Mesendoderm (in vitro differentiated cells): ENCODE data around the gene TPRG1.

Experiments used
- DNase-seq: peaks from one replicate; pipeline ENCODE4 v3.0.0; 2013
- H2AK5ac ChIP-seq: 2 replicates; pipeline ENCODE4 v1.6.1; 2013; ENCODE audit warnings: low read length, inconsistent platforms
- H2BK120ac ChIP-seq: 2 replicates; pipeline ENCODE4 v1.6.1; 2013; ENCODE audit warnings: low read depth, mild to moderate bottlenecking, low read length, moderate library complexity, mixed read lengths
- H2BK15ac ChIP-seq: replicated peaks from 2 replicates; pipeline ENCODE4 v1.6.1; 2013; ENCODE audit warnings: low read depth, mild to moderate bottlenecking, moderate library complexity
- H2BK5ac ChIP-seq: 2 replicates; pipeline ENCODE4 v1.6.1; 2013; ENCODE audit warnings: low read length, inconsistent platforms
- H3K18ac ChIP-seq: 2 replicates; pipeline ENCODE4 v1.6.1; 2013; ENCODE audit warnings: mild to moderate bottlenecking, low read length, mixed read lengths
- H3K23ac ChIP-seq: one replicate; pipeline ENCODE4 v1.6.1; 2013; ENCODE audit warnings: low read length
- H3K27ac ChIP-seq: 2 replicates; pipeline ENCODE4 v1.5.1; 2013; ENCODE audit warnings: low read depth, mild to moderate bottlenecking, inconsistent platforms, low read length, moderate library complexity
- H3K27me3 ChIP-seq: 2 replicates; pipeline ENCODE4 v1.6.1; 2013; ENCODE audit warnings: low read length, control low read depth, mild to moderate bottlenecking, inconsistent platforms; ENCODE audit not compliant: insufficient read depth, poor library complexity
- H3K36me3 ChIP-seq: 2 replicates; pipeline ENCODE4 v1.6.1; 2013; ENCODE audit warnings: low read length, inconsistent platforms; ENCODE audit not compliant: control insufficient read depth, insufficient read depth
- H3K4ac ChIP-seq: one replicate; pipeline ENCODE4 v1.6.1; 2013; ENCODE audit warnings: low read depth, mild to moderate bottlenecking, low read length, moderate library complexity
- H3K4me1 ChIP-seq: 2 replicates; pipeline ENCODE4 v1.6.1; 2013; ENCODE audit warnings: low read depth, low read length, inconsistent platforms; ENCODE audit not compliant: control insufficient read depth
- H3K4me2 ChIP-seq: 2 replicates; pipeline ENCODE4 v1.6.1; 2013; ENCODE audit warnings: low read length
- H3K4me3 ChIP-seq: 2 replicates; pipeline ENCODE4 v1.5.1; 2013; ENCODE audit warnings: mild to moderate bottlenecking, low read length
- H3K56ac ChIP-seq: one replicate; pipeline ENCODE4 v1.6.1; 2013; ENCODE audit warnings: low read length
- H3K79me1 ChIP-seq: 2 replicates; pipeline ENCODE4 v1.6.1; 2013; ENCODE audit warnings: low read length, inconsistent platforms
- H3K79me2 ChIP-seq: 2 replicates; pipeline ENCODE4 v1.6.1; 2013; ENCODE audit warnings: mild to moderate bottlenecking, low read length; ENCODE audit not compliant: control insufficient read depth, insufficient read depth
- H3K9ac ChIP-seq: 2 replicates; pipeline ENCODE4 v1.6.1; 2013; ENCODE audit warnings: low read length, inconsistent platforms
- H4K5ac ChIP-seq: one replicate; pipeline ENCODE4 v1.6.1; 2013; ENCODE audit warnings: low read length
- H4K8ac ChIP-seq: one replicate; pipeline ENCODE4 v1.6.1; 2013; ENCODE audit warnings: low read depth, mild to moderate bottlenecking, control low read depth, low read length, moderate library complexity
- WGBS: extraction: QIAGEN DNeasy Blood & Tissue Kit; methylation state at CpG from one replicate; pipeline ENCODE4 v1.1.7; 2013; ENCODE audit warnings: low lambda C conversion rate, missing lambda C conversion rate; ENCODE audit not compliant: insufficient coverage; ENCODE audit errors: extremely low coverage; 5-methylcytosine and 5-hydroxymethylcytosine counted together

Gene TPRG1

GRCh38 chr3:189338366-189338765, 166.6 kb downstream of the TPRG1 start:
- WGBS = no CpG with 5 or more reads among the region's 4 CpGs
- Histone ChIP-seq H2BK15ac (no peak overlapping the region), H3K36me3 (no peaks in the 10 kb centered on the region), H2BK5ac (no peak overlapping the region), H3K56ac (no peak overlapping the region), H3K79me2 (no peaks in the 10 kb centered on the region), H3K4me1 (no peaks in the 10 kb centered on the region), H2BK120ac (no peak overlapping the region), H3K4ac (no peak overlapping the region), H4K8ac (no peak overlapping the region), H4K5ac (no peak overlapping the region), H3K79me1 (no peaks in the 10 kb centered on the region), H3K18ac (no peak overlapping the region), H3K23ac (no peak overlapping the region), H3K9ac (no peak overlapping the region), H3K4me2 (no peak overlapping the region), H3K27me3 (no peaks in the 10 kb centered on the region), H2AK5ac (no peak overlapping the region), H3K4me3 (no peak overlapping the region), H3K27ac (no peak overlapping the region)
- DNase-seq = no peak

GRCh38 chr3:189339996-189340395, 168.2 kb downstream of the TPRG1 start:
- H3K9ac ChIP-seq = no peak overlapping the region
- no CpG with 5 or more reads among the region's 5 CpGs for WGBS
- H3K4me2 ChIP-seq = no peak overlapping the region
- H2BK120ac ChIP-seq = no peak overlapping the region
- H3K36me3 ChIP-seq = no peaks in the 10 kb centered on the region
- H3K27me3 ChIP-seq = no peaks in the 10 kb centered on the region
- H3K79me1 ChIP-seq = no peaks in the 10 kb centered on the region
- no peak overlapping the region for H3K23ac ChIP-seq
- no peak overlapping the region for H3K4ac ChIP-seq
- no peaks in the 10 kb centered on the region for H3K4me1 ChIP-seq
- no peak overlapping the region for H3K27ac ChIP-seq
- H3K18ac ChIP-seq = no peak overlapping the region
- no peak overlapping the region for H4K8ac ChIP-seq
- no peak overlapping the region for H2BK5ac ChIP-seq
- no peak overlapping the region for H3K4me3 ChIP-seq
- H3K56ac ChIP-seq = no peak overlapping the region
- H4K5ac ChIP-seq = no peak overlapping the region
- no peak overlapping the region for H2AK5ac ChIP-seq
- H3K79me2 ChIP-seq = no peaks in the 10 kb centered on the region
- no peak for DNase-seq
- H2BK15ac ChIP-seq = no peak overlapping the region

- no peak overlapping the region for H2BK120ac ChIP-seq
- no peaks in the 10 kb centered on the region for H3K79me2 ChIP-seq
- WGBS = no CpG with 5 or more reads among the region's 7 CpGs
- no peak overlapping the region for H3K4me3 ChIP-seq
- no peak overlapping the region for H3K4ac ChIP-seq
- H3K4me2 ChIP-seq = no peak overlapping the region
- H3K9ac ChIP-seq = no peak overlapping the region
- H2BK15ac ChIP-seq = no peak overlapping the region
- H2AK5ac ChIP-seq = no peak overlapping the region
- no peaks in the 10 kb centered on the region for H3K36me3 ChIP-seq
- no peak overlapping the region for H3K18ac ChIP-seq
- DNase-seq = peak; percentile 67
- no peak overlapping the region for H4K8ac ChIP-seq
- H3K4me1 ChIP-seq = no peaks in the 10 kb centered on the region
- H3K23ac ChIP-seq = no peak overlapping the region
- no peaks in the 10 kb centered on the region for H3K27me3 ChIP-seq
- H2BK5ac ChIP-seq = no peak overlapping the region
- no peak overlapping the region for H3K56ac ChIP-seq
- H3K79me1 ChIP-seq = no peaks in the 10 kb centered on the region
- no peak overlapping the region for H4K5ac ChIP-seq
- no peak overlapping the region for H3K27ac ChIP-seq
These were observed 169.1 kb downstream of the TPRG1 start for GRCh38 chr3:189340680-189341460.

- Histone ChIP-seq H3K27ac (no peak overlapping the region), H3K27me3 (no peaks in the 10 kb centered on the region), H3K4me2 (no peak overlapping the region), H3K23ac (no peak overlapping the region), H3K18ac (no peak overlapping the region), H3K79me1 (no peaks in the 10 kb centered on the region), H3K9ac (no peak overlapping the region), H2BK5ac (no peak overlapping the region), H3K36me3 (no peaks in the 10 kb centered on the region), H4K5ac (no peak overlapping the region), H2AK5ac (no peak overlapping the region), H2BK15ac (no peak overlapping the region), H3K4me3 (no peak overlapping the region), H3K4ac (no peak overlapping the region), H2BK120ac (no peak overlapping the region), H3K56ac (no peak overlapping the region), H3K4me1 (no peaks in the 10 kb centered on the region), H3K79me2 (no peaks in the 10 kb centered on the region), H4K8ac (no peak overlapping the region)
- no peak for DNase-seq
- WGBS = no CpG with 5 or more reads among the region's 1 CpG
These were observed 171.0 kb downstream of the TPRG1 start for GRCh38 chr3:189342811-189343210.

GRCh38 chr3:189344996-189345395, 173.2 kb downstream of the TPRG1 start:
- peak; percentile 10 for DNase-seq

GRCh38 chr3:189349772-189350171, 178.0 kb downstream of the TPRG1 start:
- Histone ChIP-seq H2BK15ac (no peak overlapping the region), H3K79me1 (no peaks in the 10 kb centered on the region), H3K36me3 (no peaks in the 10 kb centered on the region), H3K27me3 (no peaks in the 10 kb centered on the region), H3K9ac (no peak overlapping the region), H2AK5ac (no peak overlapping the region), H3K23ac (no peak overlapping the region), H3K4me3 (no peak overlapping the region), H3K4ac (no peak overlapping the region), H3K18ac (no peak overlapping the region), H2BK120ac (no peak overlapping the region), H4K8ac (no peak overlapping the region), H3K56ac (no peak overlapping the region), H2BK5ac (no peak overlapping the region), H4K5ac (no peak overlapping the region), H3K27ac (no peak overlapping the region), H3K4me2 (no peak overlapping the region), H3K4me1 (no peaks in the 10 kb centered on the region), H3K79me2 (no peaks in the 10 kb centered on the region)
- DNase-seq = no peak
- no CpG with 5 or more reads among the region's 3 CpGs for WGBS

More at GRCh38 chr3:189344996-189345395, 173.2 kb downstream of the TPRG1 start:
- Histone ChIP-seq H3K4me2 (no peak overlapping the region), H3K4me3 (no peak overlapping the region), H4K5ac (no peak overlapping the region), H3K27me3 (no peaks in the 10 kb centered on the region), H2BK15ac (no peak overlapping the region), H2BK5ac (no peak overlapping the region), H3K79me2 (no peaks in the 10 kb centered on the region), H3K79me1 (no peaks in the 10 kb centered on the region), H3K56ac (no peak overlapping the region), H3K4me1 (no peaks in the 10 kb centered on the region), H3K23ac (no peak overlapping the region), H2BK120ac (no peak overlapping the region), H2AK5ac (no peak overlapping the region), H3K36me3 (no peaks in the 10 kb centered on the region), H4K8ac (no peak overlapping the region), H3K27ac (no peak overlapping the region), H3K9ac (no peak overlapping the region), H3K4ac (no peak overlapping the region), H3K18ac (no peak overlapping the region)
- no CpG with 5 or more reads among the region's 5 CpGs for WGBS
